ENCODE data around the gene ANXA1. TPM values are rescaled to one million over a fixed set of nuclear protein-coding genes. Genes with fewer than 3 reads are reported as not detected.

Gene ANXA1
- total RNA-seq, 1 experiment from 2014 or later = 2.1 TPM

DNA sequence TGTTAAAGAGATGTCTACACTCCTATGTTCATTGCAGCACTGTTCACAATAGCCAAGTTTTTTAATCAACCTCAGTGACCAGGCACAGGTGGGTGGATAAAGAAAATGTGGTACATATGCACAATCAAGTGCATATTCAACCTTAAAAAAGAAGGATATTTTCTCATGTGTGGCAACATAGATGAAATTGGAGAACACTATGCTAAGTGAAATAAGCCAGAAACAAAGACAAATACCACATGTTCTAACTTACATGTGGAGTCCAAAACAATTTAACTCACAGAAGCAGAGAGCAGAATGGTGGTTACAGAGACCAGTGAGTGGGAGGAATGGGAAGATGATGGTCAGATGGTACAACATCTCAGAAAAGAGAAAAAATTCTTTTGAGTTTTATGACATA lies 31.8 kb downstream of the ANXA1 start:
- H3K9me3 Mint-ChIP-seq = 0 out of 2 replicates have a peak, but pooled peaks cover 7% of the 10 kb centered on the region
- no peak overlapping the region for H3K27ac Mint-ChIP-seq
- CTCF ChIA-PET = interaction anchor here (2.5 kb wide), 1 partner anchor 76 kb away, joined by 16 read pairs; no protein-coding TSS in a partner anchor
- TF ChIP-seq KAT7 (CRISPR knock-in tag; IDR thresholded peaks at IDR 0.05; ENCODE audit: borderline replicate concordance) (no peak), TEAD4 (CRISPR knock-in tag; IDR thresholded peaks at IDR 0.05) (no peak), FOXJ3 (CRISPR knock-in tag; IDR thresholded peaks at IDR 0.05; ENCODE audit: borderline replicate concordance) (no peak), MXD4 (CRISPR knock-in tag; IDR thresholded peaks at IDR 0.05; ENCODE audit: borderline replicate concordance) (no peak), TP53 (CRISPR knock-in tag; IDR thresholded peaks at IDR 0.05) (no peak), ZNF232 (CRISPR knock-in tag; IDR thresholded peaks at IDR 0.05) (no peak), ELF4 (CRISPR knock-in tag; IDR thresholded peaks at IDR 0.05; ENCODE audit: low read depth) (no peak)
- TF ChIP-seq, protein P1, sequence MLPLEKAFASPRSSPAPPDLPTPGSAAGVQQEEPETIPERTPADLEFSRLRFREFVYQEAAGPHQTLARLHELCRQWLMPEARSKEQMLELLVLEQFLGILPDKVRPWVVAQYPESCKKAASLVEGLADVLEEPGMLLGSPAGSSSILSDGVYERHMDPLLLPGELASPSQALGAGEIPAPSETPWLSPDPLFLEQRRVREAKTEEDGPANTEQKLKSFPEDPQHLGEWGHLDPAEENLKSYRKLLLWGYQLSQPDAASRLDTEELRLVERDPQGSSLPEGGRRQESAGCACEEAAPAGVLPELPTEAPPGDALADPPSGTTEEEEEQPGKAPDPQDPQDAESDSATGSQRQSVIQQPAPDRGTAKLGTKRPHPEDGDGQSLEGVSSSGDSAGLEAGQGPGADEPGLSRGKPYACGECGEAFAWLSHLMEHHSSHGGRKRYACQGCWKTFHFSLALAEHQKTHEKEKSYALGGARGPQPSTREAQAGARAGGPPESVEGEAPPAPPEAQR (CRISPR knock-in tag; IDR thresholded peaks at IDR 0.05) = no peak
- TF ChIP-seq, protein P2, sequence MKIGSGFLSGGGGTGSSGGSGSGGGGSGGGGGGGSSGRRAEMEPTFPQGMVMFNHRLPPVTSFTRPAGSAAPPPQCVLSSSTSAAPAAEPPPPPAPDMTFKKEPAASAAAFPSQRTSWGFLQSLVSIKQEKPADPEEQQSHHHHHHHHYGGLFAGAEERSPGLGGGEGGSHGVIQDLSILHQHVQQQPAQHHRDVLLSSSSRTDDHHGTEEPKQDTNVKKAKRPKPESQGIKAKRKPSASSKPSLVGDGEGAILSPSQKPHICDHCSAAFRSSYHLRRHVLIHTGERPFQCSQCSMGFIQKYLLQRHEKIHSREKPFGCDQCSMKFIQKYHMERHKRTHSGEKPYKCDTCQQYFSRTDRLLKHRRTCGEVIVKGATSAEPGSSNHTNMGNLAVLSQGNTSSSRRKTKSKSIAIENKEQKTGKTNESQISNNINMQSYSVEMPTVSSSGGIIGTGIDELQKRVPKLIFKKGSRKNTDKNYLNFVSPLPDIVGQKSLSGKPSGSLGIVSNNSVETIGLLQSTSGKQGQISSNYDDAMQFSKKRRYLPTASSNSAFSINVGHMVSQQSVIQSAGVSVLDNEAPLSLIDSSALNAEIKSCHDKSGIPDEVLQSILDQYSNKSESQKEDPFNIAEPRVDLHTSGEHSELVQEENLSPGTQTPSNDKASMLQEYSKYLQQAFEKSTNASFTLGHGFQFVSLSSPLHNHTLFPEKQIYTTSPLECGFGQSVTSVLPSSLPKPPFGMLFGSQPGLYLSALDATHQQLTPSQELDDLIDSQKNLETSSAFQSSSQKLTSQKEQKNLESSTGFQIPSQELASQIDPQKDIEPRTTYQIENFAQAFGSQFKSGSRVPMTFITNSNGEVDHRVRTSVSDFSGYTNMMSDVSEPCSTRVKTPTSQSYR (CRISPR knock-in tag; IDR thresholded peaks at IDR 0.05) = no peak
- TF ChIP-seq, protein P3, sequence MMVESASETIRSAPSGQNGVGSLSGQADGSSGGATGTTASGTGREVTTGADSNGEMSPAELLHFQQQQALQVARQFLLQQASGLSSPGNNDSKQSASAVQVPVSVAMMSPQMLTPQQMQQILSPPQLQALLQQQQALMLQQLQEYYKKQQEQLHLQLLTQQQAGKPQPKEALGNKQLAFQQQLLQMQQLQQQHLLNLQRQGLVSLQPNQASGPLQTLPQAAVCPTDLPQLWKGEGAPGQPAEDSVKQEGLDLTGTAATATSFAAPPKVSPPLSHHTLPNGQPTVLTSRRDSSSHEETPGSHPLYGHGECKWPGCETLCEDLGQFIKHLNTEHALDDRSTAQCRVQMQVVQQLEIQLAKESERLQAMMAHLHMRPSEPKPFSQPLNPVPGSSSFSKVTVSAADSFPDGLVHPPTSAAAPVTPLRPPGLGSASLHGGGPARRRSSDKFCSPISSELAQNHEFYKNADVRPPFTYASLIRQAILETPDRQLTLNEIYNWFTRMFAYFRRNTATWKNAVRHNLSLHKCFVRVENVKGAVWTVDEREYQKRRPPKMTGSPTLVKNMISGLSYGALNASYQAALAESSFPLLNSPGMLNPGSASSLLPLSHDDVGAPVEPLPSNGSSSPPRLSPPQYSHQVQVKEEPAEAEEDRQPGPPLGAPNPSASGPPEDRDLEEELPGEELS (CRISPR knock-in tag; IDR thresholded peaks at IDR 0.05) = no peak
- TF ChIP-seq, protein P4, sequence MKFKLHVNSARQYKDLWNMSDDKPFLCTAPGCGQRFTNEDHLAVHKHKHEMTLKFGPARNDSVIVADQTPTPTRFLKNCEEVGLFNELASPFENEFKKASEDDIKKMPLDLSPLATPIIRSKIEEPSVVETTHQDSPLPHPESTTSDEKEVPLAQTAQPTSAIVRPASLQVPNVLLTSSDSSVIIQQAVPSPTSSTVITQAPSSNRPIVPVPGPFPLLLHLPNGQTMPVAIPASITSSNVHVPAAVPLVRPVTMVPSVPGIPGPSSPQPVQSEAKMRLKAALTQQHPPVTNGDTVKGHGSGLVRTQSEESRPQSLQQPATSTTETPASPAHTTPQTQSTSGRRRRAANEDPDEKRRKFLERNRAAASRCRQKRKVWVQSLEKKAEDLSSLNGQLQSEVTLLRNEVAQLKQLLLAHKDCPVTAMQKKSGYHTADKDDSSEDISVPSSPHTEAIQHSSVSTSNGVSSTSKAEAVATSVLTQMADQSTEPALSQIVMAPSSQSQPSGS (CRISPR knock-in tag; IDR thresholded peaks at IDR 0.05; ENCODE audit: borderline replicate concordance, low read depth) = no peak
- TF ChIP-seq, protein P5, sequence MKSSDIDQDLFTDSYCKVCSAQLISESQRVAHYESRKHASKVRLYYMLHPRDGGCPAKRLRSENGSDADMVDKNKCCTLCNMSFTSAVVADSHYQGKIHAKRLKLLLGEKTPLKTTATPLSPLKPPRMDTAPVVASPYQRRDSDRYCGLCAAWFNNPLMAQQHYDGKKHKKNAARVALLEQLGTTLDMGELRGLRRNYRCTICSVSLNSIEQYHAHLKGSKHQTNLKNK (CRISPR knock-in tag; IDR thresholded peaks at IDR 0.05) = no peak
- TF ChIP-seq, protein P6, sequence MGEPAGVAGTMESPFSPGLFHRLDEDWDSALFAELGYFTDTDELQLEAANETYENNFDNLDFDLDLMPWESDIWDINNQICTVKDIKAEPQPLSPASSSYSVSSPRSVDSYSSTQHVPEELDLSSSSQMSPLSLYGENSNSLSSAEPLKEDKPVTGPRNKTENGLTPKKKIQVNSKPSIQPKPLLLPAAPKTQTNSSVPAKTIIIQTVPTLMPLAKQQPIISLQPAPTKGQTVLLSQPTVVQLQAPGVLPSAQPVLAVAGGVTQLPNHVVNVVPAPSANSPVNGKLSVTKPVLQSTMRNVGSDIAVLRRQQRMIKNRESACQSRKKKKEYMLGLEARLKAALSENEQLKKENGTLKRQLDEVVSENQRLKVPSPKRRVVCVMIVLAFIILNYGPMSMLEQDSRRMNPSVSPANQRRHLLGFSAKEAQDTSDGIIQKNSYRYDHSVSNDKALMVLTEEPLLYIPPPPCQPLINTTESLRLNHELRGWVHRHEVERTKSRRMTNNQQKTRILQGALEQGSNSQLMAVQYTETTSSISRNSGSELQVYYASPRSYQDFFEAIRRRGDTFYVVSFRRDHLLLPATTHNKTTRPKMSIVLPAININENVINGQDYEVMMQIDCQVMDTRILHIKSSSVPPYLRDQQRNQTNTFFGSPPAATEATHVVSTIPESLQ (CRISPR knock-in tag; IDR thresholded peaks at IDR 0.05) = no peak
- DNase-seq (ENCODE audit: low spot score) (no peak), ATAC-seq (no peak)
- POLR2A ChIA-PET = no interaction called here
- no peaks in the 10 kb centered on the region for H3K36me3 Mint-ChIP-seq
- no peaks in the 10 kb centered on the region for H3K27me3 Mint-ChIP-seq (ENCODE audit: low read depth)
- no peak overlapping the region for H3K4me3 Mint-ChIP-seq
- peaks cover 3% of the 10 kb centered on the region; the same call in 1 of the 2 replicates for H3K4me1 Mint-ChIP-seq
